HG03439 (cell line): ENCODE results near the gene POMP.

Experiments used
- ATAC-seq: cut with Tn5 transposase; IDR thresholded peaks from one replicate; pipeline ENCODE4 v1.9.1; 2021; ENCODE audit warnings: mild to moderate bottlenecking, moderate library complexity; ENCODE audit not compliant: unreplicated experiment

Gene POMP, protein sequence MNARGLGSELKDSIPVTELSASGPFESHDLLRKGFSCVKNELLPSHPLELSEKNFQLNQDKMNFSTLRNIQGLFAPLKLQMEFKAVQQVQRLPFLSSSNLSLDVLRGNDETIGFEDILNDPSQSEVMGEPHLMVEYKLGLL

DNA sequence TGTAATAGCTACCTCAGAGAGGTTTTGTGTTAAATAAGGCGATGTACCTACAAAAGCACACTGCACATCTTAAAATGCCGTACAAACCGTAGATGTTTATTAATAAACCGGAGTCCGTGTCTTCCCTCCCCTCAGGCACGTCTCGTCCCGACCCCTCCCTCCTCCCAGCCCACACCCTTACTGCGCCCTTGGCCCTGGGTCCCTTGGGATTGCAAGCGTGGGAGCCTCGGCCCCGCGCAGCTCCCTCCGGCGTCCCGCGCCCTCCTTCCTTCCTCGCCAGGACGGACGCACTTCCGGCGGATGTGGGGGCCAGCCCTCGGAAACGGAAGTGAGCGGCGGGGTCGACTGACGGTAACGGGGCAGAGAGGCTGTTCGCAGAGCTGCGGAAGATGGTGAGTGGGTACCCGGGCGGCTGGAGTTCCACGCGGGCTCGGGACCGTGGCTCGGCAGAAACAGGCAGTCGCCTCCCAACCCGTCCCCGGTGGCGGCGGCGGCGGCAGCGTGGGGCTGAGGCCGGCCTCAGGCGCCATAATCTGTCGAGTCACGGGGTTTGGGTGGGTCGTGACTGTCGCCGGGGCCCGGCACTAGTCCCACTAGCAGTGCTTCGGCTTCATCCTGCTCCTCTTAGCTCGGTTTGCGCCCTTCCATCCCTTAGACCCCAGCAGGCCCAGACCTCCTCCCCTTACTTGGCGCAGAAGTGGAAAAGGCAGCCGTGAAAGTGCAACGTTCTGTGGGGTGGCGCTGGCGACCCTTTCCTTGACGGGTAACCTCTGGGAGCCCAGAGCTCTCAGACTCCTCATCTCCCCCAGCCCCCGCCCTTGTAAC is at the start of gene POMP:
TSS of gene POMP (plus strand) at position 335 of the 825 bp plus-strand sequence. CDS start at position 390, 55 bp downstream.
- ATAC-seq: peak; percentile 89

DNA sequence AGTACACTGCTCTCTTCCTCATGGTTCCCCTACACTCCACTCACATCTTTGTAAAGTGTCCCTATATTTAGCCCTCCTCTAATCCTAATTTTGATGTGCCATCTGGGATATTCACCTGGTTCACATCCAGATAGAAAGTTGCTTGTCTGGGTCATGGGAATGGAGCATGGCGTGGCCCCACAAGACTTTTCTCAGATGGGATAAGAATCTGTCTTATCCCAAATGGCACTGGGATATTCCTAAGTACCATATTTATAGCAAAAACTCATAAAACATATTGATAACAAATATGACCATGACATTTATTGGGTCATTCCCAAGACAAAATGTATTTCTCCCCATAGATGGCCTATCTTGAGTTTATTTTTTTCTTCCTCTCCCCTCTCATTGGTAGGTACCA is 49.5 kb upstream of the POMP start:
- ATAC-seq: no peak

DNA sequence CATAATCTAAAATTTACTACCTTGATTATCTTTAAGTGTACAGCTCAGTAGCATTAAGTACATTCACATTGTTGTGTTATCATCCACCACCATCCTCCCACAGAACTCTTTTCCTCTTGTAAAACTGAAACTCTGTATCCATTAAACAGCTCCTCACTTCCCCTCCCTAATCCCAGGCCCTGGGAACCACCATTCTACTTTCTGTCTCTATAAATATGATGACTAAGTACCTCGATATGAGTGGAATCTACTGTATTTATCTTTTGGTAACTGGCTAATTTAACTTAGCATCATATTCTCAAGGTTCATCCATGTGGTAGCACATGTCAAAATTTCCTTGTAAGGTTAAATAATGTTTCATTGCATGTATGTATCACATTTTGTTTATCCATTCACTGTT is 49.0 kb upstream of the POMP start:
- no peak for ATAC-seq

DNA sequence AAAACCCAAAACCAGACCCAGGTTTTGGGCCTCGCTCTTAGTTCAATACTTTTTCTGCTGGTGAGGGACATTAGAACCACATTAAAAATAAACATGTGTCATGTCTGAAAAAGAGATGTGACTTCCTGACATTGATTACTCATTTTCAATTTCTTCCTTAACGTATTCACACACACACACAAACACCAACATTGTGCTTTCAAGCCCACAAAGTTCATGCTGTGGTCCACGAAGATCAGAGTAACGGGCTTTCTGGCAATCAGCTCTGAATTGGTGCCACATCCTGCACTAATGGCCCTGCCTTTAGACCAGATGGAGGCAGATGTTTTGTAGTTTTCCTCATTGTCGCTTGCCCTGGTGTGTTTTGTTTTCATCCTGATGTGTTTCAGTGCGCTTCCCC is 47.9 kb upstream of the POMP start:
- ATAC-seq: no peak

DNA sequence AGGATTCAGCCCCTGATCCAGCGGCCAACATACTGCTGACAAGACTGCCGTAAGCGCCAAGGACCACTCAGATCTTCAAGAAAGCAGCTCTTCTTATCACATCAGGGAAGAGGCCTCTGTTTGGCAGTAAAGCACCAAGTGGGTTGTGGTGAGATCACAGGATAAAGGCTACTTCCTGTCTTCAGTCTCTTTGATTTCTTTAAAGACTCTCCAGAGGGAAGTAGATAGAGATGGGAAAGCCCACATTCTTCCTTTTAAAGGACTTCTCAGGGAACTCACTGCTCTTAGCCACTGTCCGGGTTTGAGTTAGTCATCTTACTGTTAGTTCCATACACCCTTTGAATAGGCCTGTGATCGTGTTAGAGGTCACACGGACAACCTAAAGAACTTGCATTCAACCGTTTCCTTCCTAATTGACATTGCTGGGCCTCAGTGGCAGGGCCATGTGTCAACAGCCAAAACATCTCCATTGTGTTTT is 47.2 kb upstream of the POMP start:
- no peak for ATAC-seq

DNA sequence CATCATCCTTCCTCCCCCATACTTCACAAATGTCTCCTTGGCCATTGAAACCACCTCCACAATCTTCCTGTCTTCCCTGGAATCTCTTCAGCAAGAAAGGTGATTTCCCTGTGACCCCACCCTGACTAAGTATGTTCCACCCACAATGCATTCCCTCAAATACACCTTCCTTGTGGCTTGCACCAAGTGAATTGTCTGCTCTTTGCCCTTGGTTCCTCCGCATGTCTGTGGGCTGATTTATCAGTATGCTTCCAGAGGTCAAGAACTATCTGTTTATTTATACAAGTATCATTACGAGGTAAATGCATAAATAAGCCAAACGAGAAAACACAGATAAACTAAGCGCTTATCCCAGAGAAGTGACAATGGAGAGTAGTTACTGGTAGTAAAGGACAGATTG is 45.4 kb upstream of the POMP start:
- no peak for ATAC-seq

DNA sequence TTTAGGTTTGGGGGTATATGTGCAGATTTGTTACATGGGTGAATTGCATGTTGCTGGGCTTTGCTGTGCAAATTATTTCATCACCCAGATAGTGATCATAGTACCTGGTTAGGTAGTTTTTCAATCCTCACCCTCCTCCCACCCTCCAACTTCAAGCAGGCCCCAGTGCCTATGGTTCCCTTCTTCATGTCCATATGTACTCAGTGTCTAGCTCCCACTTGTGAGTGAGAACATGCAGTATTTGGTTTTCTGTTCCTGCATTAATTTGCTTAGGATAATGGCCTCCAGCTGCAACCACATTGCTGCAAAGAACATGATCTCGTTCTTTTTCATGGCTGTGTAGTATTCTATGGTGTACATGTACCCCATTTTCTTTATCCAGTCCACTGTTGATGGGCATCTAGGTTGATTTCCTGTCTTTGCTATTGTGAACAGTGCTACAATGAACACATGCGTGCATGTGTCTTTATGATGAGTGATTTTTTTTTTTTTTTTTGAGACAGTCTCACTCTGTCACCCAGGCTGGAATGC is 42.9 kb upstream of the POMP start:
- ATAC-seq: no peak

DNA sequence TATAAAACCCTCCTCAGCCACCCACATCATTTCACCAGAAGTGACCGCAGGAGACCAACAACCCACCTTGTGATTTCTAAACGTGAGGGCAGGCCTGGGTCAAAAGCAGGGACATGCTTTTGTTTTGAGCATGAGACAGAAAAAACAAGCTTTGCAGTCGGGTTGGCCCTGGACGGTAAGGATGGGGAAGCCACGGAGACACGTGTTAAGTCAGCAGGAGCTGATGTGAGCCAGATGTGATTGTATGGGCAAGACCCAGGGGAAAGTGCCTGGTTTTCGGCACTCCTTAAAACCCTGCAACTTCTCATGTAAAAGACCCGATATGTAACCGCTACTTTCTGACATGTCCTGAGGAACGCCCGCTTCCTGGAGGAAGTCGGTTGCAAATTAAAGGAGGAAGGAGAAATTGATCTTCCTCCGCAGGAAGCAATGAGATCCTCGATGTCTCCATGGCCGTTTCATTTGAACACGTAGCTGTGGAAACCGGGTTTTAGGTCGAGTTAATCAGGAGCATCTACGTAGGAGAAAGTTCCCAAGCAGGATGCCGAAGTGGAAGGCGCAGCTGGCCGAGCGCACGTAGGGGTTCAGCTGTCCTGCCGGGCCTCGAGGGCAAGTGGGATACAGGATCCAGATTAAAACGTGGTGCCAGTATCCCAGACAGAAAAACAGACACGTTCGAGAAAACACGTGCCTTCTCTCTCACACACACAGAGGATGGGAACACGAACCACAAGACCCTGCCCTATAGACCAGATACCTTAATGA is 40.5 kb upstream of the POMP start:
- ATAC-seq: no peak

DNA sequence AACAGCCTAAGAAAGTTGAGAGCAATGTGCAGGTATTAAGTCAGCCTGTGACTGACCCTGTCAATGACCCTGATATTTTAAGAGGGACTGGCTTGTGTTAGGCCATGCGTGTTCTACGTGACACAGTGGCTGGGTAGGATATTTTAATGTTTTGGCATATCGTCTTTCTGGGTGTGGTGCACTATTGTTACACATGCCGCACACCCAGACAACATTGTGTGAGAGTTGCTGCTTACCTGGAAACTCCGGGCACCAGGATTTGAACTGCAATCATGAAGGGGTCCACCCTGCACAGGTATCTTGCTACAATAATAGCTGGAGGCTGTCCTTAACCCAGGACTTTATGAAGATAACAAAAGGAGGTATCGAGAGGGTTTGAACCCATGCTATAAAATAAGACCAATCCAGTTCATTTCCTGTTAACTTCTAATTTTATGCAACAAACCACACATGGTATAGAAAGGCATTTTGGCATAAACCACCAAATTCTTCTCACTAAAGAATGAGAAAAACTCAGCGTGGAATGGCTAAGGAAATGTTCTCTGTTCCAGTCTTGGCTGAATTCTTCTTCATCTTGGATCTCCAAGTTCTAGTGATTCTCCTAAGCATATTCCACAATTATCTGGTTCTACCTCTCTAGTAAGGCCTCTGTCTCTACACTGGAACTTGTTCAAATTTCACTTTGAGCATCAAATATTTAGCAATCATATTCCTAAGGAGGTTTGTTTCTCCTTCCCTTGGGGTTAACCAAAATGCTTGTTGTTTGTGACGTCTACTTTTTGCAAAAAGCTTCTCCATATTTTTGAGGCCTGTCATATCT is 38.7 kb upstream of the POMP start:
- ATAC-seq: no peak

DNA sequence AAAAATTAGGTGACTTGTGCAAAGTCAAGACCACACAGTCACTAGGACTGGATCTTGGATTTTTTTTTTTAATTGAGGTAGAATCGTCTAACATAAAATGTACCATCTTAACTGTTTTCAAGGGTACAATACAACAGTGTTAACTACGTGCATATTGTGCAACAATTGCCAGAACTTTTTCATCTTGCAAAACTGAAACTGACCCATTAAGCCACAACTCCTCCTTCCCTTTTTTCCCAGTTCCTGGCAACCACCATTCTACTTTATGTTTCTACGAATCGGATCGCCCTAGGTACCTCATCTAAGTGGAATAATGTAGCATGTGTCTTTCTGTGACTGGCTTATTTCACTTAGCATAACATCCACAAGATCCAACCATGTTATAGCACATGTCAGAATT is 37.5 kb upstream of the POMP start:
- ATAC-seq: no peak

DNA sequence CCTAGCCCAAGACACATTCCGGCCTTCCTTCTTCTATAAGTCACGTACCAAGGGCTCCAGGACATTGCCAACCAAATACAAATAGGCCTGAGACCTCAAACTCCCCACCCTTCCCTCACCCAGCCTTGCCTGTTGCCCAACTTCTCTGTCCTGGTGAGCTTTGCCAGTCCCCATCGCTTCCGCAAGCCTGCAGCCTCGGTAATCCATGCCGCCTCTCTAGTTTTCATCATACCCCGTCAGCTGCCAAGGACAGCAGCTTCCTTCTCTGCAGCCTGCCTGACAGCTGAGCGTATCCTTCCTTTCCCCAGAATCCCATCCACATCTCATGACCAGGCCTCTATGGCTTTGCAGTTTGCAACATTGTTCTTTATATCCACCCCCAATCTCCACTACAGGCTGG is 36.6 kb upstream of the POMP start:
- no peak for ATAC-seq

DNA sequence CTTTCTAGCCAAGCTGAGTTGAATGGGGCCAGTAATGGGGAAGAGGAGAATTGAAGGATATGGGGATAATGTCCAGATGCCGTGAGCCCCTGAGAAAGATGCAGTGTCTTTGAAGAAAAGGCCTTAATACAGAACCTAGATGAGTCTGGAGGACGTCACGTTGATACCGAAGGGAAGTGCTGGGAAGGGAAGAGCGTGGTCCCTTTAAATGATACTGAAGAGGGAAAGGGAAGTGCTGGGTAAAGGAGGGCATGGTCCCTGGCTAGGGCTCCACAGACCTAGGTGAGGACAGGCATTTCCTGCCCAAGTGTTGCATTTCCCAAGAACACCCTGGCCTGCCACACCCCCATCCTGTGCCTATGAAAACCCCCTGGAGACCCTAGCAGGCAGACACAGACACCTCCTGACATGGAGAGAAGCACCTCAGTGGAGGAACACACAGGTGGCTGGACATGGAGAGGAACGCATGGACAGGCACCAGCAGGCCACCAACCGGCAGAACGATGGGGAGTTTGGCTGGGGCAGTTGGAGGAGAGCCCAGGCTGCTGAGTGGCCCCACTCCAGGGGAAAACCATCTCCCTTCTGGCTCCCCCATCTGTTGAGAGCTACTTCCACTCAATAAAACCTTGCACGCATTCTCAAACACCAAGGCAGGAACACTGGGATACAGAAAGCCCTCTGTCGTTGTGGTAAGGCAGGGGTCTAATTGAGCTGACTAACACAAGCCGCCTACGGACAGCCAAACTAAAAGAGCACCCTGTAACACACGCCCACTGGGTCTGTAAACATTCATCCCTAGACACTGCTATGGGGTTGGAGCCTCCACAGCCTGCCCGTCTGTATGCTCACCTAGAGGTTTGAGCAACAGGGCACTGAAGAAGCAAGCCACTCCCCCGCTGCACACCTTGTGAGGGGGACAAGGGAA is 34.9 kb upstream of the POMP start:
- no peak for ATAC-seq

DNA sequence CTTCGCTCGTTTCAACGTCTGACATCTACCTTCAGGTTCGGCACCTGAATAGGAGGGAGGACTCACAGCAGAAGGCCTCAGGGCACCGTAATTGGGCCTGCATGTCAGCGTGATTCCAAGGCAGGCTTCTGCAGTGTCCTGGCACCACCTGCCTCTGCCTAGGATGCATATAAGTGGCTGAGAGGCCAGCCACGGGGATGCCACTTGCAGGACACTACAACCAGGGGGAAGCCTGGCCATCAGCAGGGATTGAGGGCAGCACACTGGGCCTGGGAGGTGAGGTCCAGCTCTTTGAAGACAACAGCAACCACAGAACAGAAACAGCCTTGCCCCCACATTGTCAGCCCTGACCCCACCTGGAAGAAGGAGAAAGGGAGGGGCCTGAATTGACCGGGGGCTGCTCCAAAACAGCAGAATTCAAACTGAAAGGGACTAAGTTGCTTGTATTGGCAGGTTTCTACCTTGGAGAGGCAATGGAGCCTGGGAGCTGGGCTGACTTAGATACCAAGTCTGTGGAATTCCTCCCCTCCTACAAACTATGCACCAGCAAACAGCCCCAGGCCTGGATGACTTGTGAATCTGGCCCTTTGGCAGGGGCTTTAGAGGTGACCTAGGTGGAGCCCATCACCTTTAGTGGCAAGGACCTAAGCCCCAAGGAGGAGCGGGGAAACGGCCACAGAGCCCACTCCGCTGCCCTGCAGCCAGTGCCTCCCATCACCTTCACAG is 34.1 kb upstream of the POMP start:
- no peak for ATAC-seq

DNA sequence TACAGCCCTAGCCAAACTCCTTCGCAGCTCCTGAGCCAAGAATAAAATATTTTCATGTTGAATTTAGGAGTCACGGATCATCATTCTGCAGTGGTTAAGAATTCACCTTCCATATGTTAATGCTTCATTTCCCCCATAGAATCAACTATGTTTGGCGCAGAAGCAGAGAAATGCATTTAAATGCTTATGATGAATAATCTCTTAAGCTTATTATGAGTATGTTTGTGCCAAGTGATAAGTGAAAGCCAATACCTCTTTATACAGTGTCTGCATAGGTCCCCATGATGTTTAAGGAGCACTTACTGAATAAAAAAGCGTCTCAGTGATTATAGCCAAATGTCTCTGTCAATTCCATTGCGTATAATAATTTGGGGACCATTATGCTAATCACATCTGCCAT is 32.7 kb upstream of the POMP start:
- ATAC-seq: no peak

DNA sequence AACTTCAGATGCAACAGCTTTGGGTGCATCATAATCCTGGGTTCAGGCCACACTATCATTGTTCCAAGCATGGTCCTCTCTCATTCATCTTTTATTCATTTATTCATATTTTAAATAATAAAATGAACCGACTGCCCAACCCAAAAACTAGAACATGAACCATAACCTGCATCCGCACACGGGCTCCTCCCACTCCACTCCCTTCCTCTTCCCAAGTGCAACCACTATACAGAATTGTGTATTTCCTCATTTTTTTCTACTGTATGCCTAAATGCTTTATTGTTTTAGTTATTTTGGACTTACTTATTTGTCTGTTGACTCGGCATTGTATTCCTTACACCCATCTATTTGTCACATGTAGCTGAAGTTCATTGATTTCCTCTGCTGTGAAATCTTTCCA is 30.7 kb upstream of the POMP start:
- ATAC-seq: no peak

DNA sequence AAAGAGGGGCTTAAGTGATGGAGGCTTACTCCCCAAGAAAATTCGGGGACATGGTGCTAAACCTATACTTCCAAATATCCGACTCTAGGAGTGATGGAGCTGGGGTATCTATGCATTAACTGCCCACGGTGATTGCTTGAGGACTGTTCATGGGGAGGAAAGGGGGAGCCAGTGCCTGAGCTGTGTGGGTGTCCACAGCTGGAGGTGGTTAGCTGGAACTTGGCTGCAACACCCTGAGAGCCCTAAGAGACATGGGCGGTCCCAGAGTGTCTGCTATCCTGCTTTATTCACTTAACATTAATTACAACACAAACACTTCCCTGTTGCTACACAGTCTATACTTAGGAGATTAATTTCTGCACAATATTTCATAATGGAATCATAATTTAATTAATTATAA is 28.1 kb upstream of the POMP start:
- no peak for ATAC-seq

DNA sequence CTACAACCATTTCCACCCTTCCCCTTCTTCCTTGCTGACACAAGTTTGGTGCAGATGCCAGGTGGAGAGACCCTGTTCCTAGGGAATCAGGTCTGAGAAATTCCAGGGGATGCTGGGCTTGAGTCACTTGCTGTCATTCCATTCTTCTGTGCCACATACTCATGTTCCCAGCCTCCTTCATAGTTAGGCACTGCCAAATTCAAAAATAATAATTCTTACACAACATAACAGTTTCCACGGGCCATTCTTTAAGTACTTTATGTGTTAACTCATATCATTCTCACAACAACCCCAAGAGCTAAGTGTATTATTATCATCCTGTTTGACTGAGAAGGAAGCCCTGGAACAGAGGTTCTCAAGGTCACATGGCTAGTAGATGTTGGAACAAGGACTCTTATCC is 27.1 kb upstream of the POMP start:
- no peak for ATAC-seq

DNA sequence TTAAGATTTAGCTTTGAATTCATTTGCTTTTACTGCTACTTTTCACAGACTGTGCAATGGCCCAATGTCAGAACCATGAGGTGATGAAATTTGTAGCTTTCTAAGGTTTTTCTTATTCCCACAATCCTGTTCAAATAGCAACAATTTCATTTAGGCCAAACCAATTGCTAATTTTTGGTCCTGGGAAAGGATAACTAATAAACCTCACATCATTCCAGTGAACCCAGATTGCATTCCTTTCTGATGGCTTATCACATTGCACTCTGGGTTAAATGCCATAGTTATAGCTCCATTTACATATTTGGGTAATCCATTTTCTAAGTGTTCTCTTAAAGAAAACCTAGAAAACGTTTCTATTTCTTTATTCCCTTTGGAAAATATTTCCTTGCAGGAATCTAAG is 22.9 kb upstream of the POMP start:
- ATAC-seq: no peak

DNA sequence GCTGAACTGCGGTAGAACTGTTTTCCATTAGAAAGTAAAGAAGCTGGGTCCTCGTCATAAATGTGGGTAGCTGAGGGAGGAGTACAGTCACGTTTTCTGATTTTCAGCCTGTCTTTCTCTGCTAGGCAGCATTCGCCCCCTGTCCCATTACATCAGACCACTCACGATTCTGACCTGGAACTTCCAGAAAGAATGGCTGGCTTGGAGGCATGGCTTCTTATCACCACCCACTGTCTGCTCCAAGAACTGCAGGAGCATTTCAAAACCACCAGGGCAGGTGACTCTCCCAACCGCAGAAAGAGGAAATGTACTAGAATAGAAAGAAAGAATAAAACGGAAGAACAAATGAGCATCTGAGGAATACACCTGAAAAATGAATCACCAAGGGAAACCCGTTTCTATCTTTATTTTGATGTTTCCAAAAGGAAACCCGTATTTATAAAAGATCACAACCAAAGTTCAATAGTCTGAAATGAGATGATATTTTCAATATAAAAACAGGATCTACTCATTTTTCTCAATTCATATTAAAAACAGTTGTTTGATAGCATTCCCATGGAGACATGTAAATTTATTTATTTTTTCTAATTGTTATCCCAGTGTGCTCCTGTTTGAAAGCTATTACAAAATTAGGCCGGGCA is 22.1 kb upstream of the POMP start:
- peak; percentile 41 for ATAC-seq
